Stimulated activated CD4-positive, alpha-beta T cell treated with anti-CD3 and anti-CD28 coated beads, Interleukin-15, amount 100 ng/mL, for 48 hours (primary cell): Measurements from ENCODE around the gene TFAP2A.

Experiments
- DNase-seq, 2 donors: peaks; one replicate each; pipeline ENCODE4 v3.0.0-alpha.2; 2020; ENCODE audit warnings: low read depth in 2 of 2

TFAP2A gene

DNA sequence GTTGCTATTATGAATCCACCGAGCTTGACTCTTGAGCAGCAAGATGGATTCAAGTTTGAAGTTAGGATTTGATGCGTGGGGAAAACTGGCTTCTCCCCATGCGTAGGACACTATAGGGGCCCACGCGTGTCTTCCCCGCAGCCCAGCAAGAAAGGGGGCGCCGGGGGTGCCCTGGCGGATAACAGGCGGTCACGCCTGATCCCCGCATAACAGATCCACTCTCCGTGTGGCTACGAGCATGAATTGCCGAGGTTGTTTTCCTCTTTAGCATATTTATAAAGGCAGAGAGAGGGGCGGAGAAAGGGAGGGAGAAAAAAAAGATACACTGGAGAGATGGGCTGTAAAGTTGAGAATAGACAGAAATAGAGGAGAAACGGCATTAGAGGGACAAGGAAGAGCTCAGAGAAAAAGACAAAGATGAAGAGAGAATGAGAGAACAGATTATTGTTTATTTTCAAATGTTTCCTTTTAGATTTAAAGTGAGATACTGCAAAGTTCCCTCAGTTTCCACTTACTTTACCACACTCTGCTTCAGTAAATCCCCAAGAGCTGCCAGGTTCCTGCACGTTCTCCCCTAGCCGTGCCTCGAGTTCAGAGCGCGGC is 32.0 kb downstream of the TFAP2A start:
- DNase-seq, result no peak

- DNase-seq, result no peak
These were observed 32.6 kb downstream of the TFAP2A start for GRCh38 chr6:10382322-10382721.

DNA sequence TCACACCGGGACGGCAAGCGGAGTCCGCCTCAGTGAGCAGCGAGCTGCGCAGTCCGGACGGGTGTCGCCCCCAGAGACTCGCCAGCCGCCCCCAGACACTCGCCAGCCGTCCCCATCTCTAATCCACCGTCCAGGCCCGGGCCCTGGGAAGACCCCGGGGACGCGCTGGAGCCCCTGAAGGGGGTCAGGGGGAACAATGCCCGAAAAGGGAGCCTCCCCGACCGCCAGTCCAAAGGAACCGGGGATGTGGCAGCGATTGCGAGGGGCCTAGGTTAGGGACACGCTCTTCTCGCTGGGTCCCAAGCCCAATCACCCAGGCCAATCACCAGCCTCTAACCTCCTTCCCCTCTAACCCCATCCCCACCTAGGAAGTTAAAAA is 33.1 kb downstream of the TFAP2A start:
- no peak for DNase-seq

DNA sequence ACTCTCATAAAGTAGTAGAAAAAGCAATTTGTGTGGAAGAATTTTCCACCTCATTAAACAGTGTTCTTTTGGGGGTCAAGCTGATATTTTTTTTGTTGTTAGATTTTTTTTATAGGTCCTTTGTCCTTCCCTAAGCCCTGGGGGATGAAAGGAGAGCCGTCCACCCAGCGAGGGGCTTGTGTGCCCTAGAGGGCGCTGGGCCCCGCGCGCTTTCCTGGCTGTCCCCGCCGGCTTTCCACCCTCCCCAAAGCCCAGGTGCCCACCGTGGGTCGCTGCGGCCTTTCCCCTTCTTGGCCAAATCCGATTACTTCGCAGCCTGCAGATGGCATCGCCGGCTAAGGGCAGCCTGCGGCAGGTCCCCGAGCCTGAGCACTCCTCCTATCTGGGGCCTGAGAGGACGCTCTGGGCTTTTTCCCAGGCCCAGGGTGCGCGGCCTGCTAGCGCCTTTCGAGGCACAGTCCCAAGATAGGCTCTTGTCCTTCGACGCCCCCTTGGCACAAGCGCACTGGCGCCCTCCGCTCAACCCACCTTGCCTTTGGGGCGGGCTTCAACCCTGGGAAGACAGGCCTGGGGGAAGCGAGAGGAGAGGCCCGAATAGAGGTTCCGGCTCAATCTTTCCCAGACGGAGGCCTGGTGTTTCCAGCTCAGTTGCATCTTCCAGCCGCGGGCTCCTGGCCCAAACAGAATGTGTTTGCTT is 33.6 kb downstream of the TFAP2A start:
- no peak for DNase-seq

DNA sequence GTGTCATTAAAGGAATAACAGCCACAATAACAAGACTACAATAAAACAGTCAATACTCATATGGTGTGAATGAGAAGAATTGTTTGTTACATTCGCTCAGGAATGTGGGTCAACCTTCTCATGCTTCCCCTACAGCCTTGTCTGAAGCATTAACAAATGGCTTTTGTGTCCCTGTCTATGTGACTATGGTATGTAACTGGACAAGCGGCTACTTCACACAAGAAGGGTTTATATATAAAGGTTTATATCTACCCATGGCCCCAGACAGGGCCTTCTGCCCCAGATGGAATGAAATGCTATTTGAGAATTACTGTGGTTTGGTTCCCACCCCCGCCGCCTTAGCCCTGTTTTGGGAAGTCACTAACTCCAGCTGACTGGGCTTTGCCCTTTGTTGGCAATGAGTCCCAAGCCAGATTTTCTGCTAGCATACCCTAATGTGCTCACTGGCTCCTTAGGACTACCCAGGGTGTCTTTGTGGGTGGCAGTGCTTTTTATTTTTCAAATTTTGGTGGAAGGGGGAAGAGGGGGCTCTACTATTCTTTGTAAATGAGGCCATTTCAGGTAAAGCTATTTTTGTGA is 39.4 kb downstream of the TFAP2A start:
- DNase-seq, result no peak

GRCh38 chr6:10373642-10374359 is 41.1 kb downstream of the TFAP2A start:
- no peak for DNase-seq

- no peak for DNase-seq
These were observed 45.0 kb downstream of the TFAP2A start for GRCh38 chr6:10369896-10370295.

DNA sequence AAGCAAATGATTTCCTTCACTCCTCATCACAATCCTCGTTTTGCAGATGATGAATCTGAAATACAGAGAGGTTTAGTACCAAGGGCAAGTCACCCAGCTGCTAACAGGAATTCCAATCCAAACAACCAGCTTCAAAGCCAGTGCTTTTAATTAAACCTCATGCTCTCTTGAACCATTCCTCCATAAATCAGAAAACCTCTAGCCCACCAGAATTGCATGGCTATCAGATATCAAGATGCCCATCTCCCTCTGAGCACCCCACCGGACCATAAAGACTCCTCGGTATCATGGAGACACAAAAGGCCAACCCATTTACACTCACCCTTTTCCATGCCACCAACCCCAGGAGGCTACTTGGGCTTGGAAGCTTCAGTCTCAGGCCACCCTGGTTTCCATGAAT is 46.0 kb downstream of the TFAP2A start:
- no peak for DNase-seq

DNA sequence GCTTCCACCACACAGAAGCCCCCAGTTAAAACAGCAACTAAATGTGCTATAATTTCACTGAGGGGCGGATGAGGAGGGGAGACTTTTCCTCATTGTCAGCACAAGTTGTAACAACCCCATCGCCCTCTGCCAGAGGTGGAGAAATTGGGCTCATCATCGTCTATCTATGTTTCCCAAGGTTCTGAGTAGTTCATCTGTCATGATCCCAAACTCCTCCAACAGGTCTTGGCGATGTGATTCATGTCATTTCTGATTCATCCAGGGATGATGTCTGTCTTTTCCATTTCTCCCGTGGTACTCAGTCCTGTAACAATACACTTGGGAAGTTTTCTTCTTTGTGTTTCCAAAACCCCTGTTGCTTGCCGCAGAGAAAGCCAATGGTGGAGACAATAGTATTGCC is 51.0 kb downstream of the TFAP2A start:
- no peak for DNase-seq

GRCh38 chr6:10362300-10362699 is 52.6 kb downstream of the TFAP2A start:
- DNase-seq, result no peak

GRCh38 chr6:10361428-10361827 is 53.4 kb downstream of the TFAP2A start:
- no peak for DNase-seq

GRCh38 chr6:10359581-10359980 is 55.3 kb downstream of the TFAP2A start:
- no peak for DNase-seq

GRCh38 chr6:10355115-10355702 is 59.7 kb downstream of the TFAP2A start:
- DNase-seq, result no peak

- DNase-seq, result no peak
These were observed 63.1 kb downstream of the TFAP2A start for GRCh38 chr6:10351791-10352190.

DNA sequence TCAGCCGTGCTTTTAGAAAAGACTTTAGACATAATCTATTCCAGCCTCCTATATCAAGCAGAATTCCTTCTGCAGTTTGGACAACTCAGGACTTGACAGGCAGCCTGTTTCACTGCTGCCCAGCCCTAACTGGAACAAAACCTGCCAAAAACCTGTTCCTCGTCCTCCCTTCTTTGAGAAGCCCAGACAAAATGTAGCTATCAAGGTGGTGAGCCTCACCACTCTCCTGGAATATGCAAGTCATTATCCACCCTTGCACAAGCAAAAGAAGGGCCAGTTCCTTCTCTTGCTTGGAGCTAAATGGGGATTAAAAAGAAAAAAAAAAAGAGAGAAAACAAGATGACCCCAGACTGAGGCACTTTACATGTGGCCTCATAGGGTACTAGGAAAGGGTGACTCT is 64.2 kb downstream of the TFAP2A start:
- DNase-seq, result no peak

- DNase-seq, result no peak
These were observed 67.1 kb downstream of the TFAP2A start for GRCh38 chr6:10347561-10348327.
